Stimulated activated CD8-positive, alpha-beta memory T cell treated with anti-CD3 and anti-CD28 coated beads, Interleukin-2, amount 100 ng/mL, for 48 hours (primary cell): Measurements from ENCODE around the gene LHCGR.
"Not testable (repeated sequence)": the region's sequence is repeated elsewhere in the genome, so short reads cannot be mapped to it uniquely, and the experiment has no call there.

Experiments
- DNase-seq, 2 donors: peaks; one replicate each; pipeline ENCODE4 v3.0.0-alpha.2; 2020; ENCODE audit warnings: low read depth in 2 of 2

LHCGR gene

GRCh38 chr2:48709096-48710034 lies 46.2 kb downstream of the LHCGR start:
- no peak for DNase-seq

GRCh38 chr2:48707466-48707865 lies 48.1 kb downstream of the LHCGR start:
- no peak for DNase-seq

- DNase-seq, result not testable (repeated sequence)
These were observed 51.9 kb downstream of the LHCGR start for GRCh38 chr2:48703621-48704020.

DNA sequence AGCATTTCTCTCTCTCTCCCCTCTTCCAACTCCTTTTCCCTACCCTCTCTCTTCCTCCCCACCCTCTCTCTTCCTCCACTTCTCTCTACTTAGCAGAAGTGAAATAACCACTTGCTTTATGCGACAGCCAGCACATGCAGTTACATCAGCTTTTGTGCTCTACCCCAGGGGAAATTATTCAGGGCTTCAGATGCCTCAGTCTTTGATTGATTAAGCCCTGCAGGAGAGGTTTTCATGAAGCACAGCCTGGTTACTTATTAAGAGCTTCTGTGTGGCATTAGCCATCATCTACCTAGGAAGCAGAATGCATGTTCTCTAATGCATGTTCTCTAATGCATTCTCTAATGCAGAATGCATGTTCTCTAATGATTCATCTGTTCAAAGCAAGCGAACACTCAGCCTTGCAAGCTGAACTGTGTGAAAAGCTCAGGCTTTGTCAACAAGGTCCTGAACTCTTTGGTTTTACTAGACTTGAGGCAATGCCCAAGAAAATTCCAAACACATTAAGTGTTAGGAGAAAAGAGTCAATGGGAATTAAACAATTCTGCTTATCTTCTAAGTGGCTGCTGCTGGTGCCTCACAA lies 56.1 kb downstream of the LHCGR start:
- no peak for DNase-seq

DNA sequence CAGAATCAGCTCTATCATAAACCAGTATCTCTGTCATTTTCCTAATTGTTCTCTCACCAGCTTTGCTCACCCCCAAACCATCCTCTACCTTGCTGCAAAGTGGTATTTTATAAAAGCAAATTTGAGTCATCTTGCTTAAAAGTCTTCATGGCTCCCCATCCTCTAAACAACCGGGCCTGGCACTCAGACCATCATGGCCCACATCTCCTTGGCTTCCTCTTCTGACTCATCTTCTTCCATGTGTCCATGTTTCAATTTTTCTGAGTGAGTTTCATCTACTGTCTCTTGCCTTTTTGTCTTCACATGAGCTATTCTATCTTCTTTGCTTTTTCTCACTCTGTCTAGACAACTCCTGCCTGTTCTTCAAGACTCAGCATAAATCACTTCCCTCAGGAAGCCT lies 58.6 kb downstream of the LHCGR start:
- no peak for DNase-seq

DNA sequence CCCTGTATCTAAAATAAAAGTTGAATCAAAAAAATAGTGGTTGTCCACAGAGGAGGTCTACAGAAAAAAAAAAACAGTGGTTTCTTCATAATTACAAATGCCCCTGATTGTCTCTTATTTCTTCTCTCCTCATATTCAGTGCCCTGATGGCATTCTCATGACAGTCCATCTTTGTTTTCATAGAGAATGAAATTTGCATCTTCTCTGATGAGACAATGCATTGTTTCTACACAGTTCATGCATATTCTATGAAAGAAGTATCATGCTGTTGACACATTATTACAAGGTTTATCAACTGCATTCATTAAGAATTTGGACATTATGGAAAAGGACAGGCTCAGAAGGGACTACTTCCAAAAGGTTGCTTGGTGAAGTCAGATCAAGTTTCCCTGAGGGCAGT lies 59.5 kb downstream of the LHCGR start:
- DNase-seq, result no peak

DNA sequence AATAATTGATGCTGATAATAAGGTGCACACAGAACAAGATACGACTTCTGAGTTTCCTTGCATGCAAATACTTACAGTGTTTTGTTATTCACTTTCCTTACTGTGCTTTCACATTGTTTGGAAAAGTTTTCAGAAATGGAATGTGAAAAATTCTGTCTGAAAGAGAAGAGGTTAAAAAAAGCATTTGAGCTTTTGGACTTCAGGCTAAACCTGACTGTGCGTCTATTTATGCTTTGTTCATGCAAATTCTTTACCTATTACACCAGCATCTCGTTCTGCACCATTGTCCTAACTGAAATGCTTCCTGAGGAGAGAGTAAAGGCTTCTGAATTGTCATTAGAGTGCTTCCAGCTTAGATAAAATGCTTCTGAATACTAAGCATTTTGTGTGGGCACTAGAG lies 61.4 kb downstream of the LHCGR start:
- DNase-seq, result no peak

GRCh38 chr2:48693645-48694044 lies 61.9 kb downstream of the LHCGR start:
- no peak for DNase-seq

DNA sequence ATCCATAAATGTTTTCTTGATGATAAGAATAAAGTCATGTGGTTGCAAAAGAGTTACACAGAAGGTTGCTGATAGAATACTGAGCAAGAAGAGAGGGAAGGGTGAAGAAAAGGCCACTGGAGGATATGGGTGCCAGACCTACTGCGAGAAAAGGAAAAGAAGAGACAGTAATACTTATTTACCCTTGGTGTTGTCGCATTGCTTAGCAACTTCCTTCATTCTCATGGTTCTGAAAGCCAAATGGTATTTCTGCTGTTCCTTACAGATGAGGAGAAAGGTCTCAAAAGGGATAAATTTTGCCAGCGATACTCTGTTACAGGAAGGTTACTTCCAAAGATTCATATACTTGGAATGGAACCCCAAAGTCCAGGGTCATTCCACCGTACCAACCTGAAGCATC lies 62.5 kb downstream of the LHCGR start:
- no peak for DNase-seq

DNA sequence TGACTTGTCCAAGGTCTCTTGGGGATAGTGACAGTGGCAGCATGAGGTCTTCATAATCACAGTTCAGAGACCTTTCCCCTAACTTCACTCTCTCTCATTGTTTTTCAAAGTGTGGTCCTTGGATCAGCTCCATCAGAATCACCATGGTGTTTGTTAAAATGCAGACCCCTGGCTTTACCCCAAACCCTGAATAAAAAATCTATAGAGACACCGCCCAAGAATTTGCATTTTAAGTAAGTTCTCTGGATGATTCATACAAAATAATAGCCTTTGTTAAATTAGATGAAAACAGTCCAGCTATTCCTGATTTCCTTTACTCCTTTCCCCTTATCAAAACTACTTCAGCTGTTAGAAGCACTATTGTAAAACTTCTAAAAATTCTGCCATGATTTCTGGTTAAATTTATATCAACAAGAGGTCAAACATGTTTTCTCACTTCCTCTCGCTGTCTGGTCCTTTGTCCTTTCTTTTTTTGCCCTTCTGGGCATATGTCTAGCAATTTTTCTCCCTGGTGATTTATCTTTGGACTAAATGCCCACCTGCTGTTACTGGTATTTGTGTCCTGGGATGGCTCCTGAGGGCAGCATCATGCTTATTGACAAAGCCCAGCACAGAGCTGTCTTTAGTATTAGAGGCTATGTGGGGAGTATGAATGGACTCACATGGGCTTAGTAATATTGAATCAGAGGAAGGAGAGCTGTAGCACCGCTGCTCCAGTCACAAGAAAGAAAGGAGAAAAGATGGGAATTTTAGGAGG lies 63.4 kb downstream of the LHCGR start:
- no peak for DNase-seq

DNA sequence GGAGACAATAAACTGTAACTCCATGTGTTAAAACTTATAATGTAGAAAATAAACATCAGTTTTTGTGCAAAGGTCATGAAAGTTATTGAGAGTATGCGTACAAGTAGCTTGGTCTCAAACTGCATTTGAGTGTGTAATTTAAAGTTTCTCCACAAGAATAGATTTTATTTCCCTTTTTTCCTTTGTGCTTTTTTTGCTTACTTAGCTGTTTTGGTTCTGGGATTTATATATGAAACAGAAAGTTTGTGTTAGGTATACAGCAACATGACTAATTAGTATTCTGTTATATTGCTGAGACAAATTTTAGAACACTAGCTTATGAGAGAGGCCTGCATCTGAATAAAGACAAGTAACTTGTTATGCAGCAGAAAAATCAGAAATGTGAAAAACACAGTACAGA lies 70.4 kb downstream of the LHCGR start:
- DNase-seq, result no peak

GRCh38 chr2:48677450-48677849 lies 78.1 kb downstream of the LHCGR start:
- no peak for DNase-seq

- no peak for DNase-seq
These were observed 80.6 kb downstream of the LHCGR start for GRCh38 chr2:48674933-48675332.

DNA sequence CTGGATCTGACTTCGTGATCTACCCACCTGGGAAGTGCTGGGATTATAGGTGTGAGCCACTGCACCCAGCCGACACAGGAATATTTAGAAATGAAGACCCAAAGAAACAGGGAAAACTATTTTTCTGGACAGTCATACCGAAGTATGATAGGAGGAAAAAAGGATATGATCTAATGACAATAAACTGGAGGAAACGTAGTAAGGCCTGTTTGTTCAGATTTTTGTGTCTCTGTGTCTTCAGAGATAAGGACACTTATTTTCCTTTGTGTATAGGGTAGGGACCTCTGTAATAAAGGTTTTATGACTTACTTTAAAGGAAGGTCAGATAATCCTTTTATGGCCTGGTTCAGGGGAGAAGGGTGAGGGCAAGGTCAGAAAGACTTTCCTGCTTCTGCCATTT lies 81.9 kb downstream of the LHCGR start:
- DNase-seq, result no peak

DNA sequence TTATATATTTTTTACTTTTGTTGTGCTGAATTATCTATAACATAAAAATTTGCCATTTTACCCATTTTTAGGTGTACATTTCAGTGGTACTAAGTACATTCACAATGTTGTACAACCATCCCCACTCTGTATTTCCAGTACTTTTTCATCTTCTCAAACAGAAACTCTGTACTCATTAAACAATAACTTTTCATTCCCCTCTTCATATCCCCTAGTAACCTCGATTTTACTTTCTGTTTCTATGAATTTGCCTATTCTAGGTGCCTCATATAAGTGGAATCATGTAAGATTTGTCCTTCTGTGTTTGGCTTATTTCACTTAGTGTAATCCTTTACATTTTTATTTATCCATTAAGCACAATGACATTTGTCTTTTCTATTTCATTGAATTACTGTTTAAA lies 86.5 kb downstream of the LHCGR start:
- DNase-seq, result no peak

DNA sequence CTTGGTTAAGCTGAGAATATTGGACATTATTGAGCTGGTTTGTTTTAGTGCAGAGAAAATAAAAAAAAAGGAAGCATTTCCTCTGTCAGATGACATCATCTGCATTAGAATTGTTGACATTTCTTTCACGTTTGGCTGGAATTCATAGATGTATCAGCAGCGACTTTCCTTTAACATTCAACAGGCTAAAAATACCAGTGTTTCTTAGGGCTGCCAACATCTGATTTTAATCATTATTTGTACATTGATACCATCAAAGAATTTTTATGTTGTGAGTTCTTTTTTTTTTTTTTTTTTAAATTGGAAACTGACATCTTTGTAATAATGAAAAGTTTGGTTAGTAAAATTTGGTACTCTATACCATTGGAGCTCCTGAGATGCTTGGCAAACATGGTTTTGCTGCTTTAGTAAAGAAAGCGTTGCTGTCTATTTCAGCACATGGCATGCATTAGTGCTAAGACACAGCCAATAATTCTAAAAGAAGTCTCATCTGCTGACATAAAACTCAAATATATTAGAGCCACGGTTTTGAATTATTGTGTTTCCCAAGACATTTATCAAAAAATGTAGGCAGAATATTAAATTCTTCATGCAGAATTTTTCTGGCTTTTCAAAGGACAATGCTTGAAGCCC lies 104.2 kb downstream of the LHCGR start:
- DNase-seq, result no peak

GRCh38 chr2:48638261-48638660 lies 117.3 kb downstream of the LHCGR start:
- DNase-seq, result no peak
